Vagina (tissue), 2 donors: ENCODE results near the gene TBC1D22A. TPM values are rescaled to one million over a fixed set of nuclear protein-coding genes. Genes with fewer than 3 reads are reported as not detected.

Experiments used
- DNase-seq, 2 donors: peaks; one replicate each; pipeline ENCODE4 v3.0.0-alpha.2; 2017; ENCODE audit errors: extremely low spot score in 2 of 2
- H3K27ac ChIP-seq: fragments of 200-600 bp; sonication (generic); one replicate; pipeline ENCODE4 v1.5.1; 2019
- H3K27me3 ChIP-seq: fragments of 200-600 bp; sonication (generic); one replicate; pipeline ENCODE4 v1.5.1; 2019
- H3K36me3 ChIP-seq, 2 donors: fragments of 200-600 bp; sonication (generic); one replicate each; pipeline ENCODE4 v1.5.1; 2017 to 2019
- H3K4me1 ChIP-seq: fragments of 200-600 bp; sonication (generic); one replicate; pipeline ENCODE4 v1.5.1; 2019
- H3K4me3 ChIP-seq, 2 donors: fragments of 200-600 bp; sonication (generic); 1 replicate in 1 of 2; 2 replicates in 1 of 2; pipeline ENCODE4 v1.5.1; 2016 to 2019
- H3K9me3 ChIP-seq: fragments of 200-600 bp; sonication (generic); one replicate; pipeline ENCODE4 v1.5.1; 2019
- POLR2A ChIP-seq, 2 donors: fragments of 450-650 bp; IDR thresholded peaks; one replicate each; pipeline ENCODE4 v1.6.1; 2017; ENCODE audit warnings: antibody characterized with exemption in 2 of 2, mild to moderate bottlenecking in 2 of 2, moderate library complexity in 2 of 2
- POLR2AphosphoS5 ChIP-seq, 2 donors: sonication (generic); formaldehyde crosslinking; IDR thresholded peaks; one replicate each; pipeline ENCODE4 v1.9.0; 2017; ENCODE audit warnings: antibody characterized with exemption in 2 of 2, mild to moderate bottlenecking in 2 of 2, low read depth in 1 of 2; ENCODE audit not compliant: insufficient read depth in 1 of 2
- intact Hi-C: fragments of 100-400 bp; cut with DNase I; formaldehyde crosslinking; loops from one replicate; pipeline ENCODE4 v1.15.1; 2023
- total RNA-seq: library from RNA; depleted of rRNA; stranded (reverse); fragments of >200 nt; gene quantifications from one replicate; pipeline ENCODE4 v1.2.3, GENCODE V29; 2016
- TF ChIP-seq, protein P1 (sequence below), 3 experiments: fragments of 450-650 bp in 2 of 3; fragments of 200-600 bp in 1 of 3; sonication (generic) in 1 of 3; IDR thresholded peaks; one replicate each; pipeline ENCODE4 v1.5.1; 2017 to 2019; ENCODE audit warnings: antibody characterized with exemption in 3 of 3, mild to moderate bottlenecking in 2 of 3, moderate library complexity in 2 of 3

TBC1D22A gene
- total RNA-seq, 1 donor from 2014 or later, result 38.3 TPM

DNA sequence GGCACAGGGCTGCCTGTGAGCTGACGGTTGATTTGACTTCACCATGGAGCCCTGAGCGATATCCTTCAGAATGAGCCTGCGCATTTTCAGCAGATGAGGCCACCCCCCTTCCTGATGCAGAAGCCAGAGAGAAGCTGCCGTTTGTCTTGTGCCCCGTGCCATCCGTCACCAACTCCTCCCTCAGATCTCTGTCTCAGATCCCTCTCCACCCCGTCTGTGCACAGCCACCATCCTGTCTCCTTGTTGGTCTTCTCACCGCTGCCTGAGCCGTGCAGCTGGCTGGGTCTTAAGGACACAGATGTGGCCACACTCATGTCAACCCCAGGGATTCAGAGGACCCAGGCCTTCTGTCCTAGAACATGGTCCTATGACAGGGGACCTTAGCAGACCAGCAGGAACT lies 293.9 kb downstream of the TBC1D22A start:
- DNase-seq, result no peak
- intact Hi-C loops, result no loop called here
- Histone ChIP-seq H3K27ac (no peak overlapping the region), H3K27me3 (no peaks in the 10 kb centered on the region), H3K4me1 (no peaks in the 10 kb centered on the region), H3K4me3 (no peak overlapping the region), H3K36me3 (no peaks in the 10 kb centered on the region), H3K9me3 (no peaks in the 10 kb centered on the region)
- TF ChIP-seq, protein P1, sequence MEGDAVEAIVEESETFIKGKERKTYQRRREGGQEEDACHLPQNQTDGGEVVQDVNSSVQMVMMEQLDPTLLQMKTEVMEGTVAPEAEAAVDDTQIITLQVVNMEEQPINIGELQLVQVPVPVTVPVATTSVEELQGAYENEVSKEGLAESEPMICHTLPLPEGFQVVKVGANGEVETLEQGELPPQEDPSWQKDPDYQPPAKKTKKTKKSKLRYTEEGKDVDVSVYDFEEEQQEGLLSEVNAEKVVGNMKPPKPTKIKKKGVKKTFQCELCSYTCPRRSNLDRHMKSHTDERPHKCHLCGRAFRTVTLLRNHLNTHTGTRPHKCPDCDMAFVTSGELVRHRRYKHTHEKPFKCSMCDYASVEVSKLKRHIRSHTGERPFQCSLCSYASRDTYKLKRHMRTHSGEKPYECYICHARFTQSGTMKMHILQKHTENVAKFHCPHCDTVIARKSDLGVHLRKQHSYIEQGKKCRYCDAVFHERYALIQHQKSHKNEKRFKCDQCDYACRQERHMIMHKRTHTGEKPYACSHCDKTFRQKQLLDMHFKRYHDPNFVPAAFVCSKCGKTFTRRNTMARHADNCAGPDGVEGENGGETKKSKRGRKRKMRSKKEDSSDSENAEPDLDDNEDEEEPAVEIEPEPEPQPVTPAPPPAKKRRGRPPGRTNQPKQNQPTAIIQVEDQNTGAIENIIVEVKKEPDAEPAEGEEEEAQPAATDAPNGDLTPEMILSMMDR (IDR thresholded peaks at IDR 0.05), result no peak
- TF ChIP-seq POLR2AphosphoS5 (IDR thresholded peaks at IDR 0.05; ENCODE audit: insufficient read depth in 1 of 2, low read depth in 1 of 2) (no peak), POLR2A (IDR thresholded peaks at IDR 0.05) (no peak)

DNA sequence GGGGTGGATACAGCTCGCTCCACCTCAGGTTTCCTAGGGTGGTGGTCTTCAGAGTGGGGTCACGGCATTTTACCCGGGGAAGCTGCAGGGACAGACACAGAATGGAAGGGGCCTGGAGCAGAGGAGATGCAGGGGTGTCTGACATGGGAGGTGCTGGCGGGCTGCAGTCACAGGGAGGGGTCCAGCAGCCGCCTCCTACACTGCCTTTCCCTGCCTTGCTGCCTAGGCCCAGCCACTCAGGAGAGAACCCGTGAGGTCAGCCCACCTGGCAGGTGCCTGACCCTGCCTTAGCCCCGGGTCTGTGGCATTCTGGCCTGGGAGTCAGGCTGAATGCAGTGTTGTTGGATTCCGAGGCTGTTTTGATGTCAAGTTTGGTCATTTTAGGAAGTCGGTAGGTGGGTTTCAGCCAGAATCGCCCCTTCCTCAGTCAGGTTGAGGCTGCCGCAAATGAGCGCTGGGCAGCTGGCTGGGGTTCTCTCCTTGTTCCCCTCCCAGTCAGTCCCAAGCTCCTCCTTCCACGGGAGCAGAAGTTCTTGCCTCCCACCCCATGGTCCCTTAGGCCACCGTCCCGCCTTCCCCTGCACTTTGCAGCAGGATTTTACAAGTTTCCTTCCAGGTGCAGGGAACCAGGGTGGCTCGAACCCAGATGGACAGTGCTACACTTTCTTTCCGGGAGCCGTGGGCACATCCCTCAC lies 294.5 kb downstream of the TBC1D22A start:
- H3K4me1 ChIP-seq, result no peaks in the 10 kb centered on the region
- no peaks in the 10 kb centered on the region for H3K9me3 ChIP-seq
- TF ChIP-seq, protein P1 (IDR thresholded peaks at IDR 0.05), result no peak
- TF ChIP-seq POLR2A (IDR thresholded peaks at IDR 0.05), result no peak
- TF ChIP-seq POLR2AphosphoS5 (IDR thresholded peaks at IDR 0.05; ENCODE audit: insufficient read depth in 1 of 2, low read depth in 1 of 2), result no peak
- no peak overlapping the region for H3K27ac ChIP-seq
- no peak for DNase-seq
- H3K27me3 ChIP-seq, result no peaks in the 10 kb centered on the region
- no peaks in the 10 kb centered on the region for H3K36me3 ChIP-seq
- H3K4me3 ChIP-seq, result no peak overlapping the region
- intact Hi-C loops, result no loop called here

DNA sequence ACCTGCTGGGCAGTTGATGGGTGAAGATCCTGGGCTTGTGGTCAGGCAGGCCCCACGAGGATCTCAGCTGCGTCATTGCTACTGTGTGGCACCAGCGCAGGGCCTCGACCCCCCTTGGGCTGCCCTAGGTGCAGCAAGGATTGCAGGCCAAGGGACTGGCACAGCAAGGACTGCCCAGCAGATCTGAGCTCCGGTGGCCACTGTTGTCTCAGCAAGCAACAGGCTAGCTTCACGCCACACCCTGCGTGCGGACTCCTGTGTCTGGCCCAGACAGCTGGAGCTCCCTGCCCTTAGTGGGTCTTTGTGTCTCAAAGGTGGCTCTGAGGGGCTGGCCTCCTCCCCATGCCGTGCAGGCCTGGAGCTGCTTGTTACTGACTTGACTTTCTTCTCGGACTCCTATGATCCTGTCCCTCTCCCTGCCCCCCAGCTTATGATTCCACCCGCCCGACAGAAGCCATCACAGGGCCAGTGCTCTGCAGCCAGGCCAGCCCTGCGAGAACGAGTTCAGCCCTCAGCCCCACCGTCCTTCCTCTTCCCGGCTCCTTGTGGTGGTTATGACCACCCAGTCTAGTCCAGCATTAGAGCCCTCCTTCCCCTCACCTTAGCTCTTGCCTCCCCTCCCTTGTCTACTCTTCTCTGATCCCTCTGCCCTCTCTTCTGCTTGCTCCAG lies 295.6 kb downstream of the TBC1D22A start:
- H3K36me3 ChIP-seq, result no peaks in the 10 kb centered on the region
- intact Hi-C loops, result no loop called here
- H3K4me1 ChIP-seq, result no peaks in the 10 kb centered on the region
- no peaks in the 10 kb centered on the region for H3K27me3 ChIP-seq
- H3K27ac ChIP-seq, result no peak overlapping the region
- no peak overlapping the region for H3K4me3 ChIP-seq
- H3K9me3 ChIP-seq, result no peaks in the 10 kb centered on the region
- TF ChIP-seq POLR2A (IDR thresholded peaks at IDR 0.05), result no peak
- TF ChIP-seq POLR2AphosphoS5 (IDR thresholded peaks at IDR 0.05; ENCODE audit: insufficient read depth in 1 of 2, low read depth in 1 of 2), result no peak
- TF ChIP-seq, protein P1 (IDR thresholded peaks at IDR 0.05), result no peak
- DNase-seq, result no peak

- Histone ChIP-seq H3K36me3 (no peaks in the 10 kb centered on the region), H3K4me1 (no peaks in the 10 kb centered on the region), H3K9me3 (no peaks in the 10 kb centered on the region), H3K27ac (no peak overlapping the region), H3K27me3 (no peaks in the 10 kb centered on the region), H3K4me3 (no peak overlapping the region)
- intact Hi-C loops, result no loop called here
- DNase-seq, result no peak
- TF ChIP-seq POLR2AphosphoS5 (IDR thresholded peaks at IDR 0.05; ENCODE audit: insufficient read depth in 1 of 2, low read depth in 1 of 2) (no peak), POLR2A (IDR thresholded peaks at IDR 0.05) (no peak)
- TF ChIP-seq, protein P1 (IDR thresholded peaks at IDR 0.05), result no peak
These were observed 296.6 kb downstream of the TBC1D22A start for GRCh38 chr22:47059076-47059475.

DNA sequence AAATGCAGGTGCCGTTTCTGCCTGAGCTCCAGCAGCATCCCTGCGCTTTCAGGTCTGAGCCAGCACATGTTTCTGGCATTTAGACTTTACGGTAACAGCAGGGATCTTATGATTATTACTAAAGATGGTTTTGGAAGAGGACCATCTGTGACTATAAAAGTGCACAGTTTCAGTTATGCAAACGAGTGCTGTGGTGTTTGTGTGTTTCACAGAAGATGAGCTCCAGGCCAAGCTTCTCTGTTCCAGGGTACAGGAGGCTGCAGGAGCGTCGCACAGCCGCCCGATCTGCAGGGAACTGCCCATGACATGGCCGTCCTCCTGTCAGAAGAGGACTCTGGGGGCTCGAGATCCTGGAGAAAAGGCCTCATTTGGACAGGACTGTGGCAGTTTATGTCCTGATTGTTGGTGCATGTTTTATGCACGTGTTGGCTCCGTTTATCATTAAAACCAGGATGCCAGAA lies 297.3 kb downstream of the TBC1D22A start:
- Histone ChIP-seq H3K9me3 (no peaks in the 10 kb centered on the region), H3K4me3 (no peak overlapping the region), H3K4me1 (no peaks in the 10 kb centered on the region), H3K27ac (no peak overlapping the region), H3K27me3 (no peaks in the 10 kb centered on the region), H3K36me3 (no peaks in the 10 kb centered on the region)
- no peak for DNase-seq
- TF ChIP-seq POLR2AphosphoS5 (IDR thresholded peaks at IDR 0.05; ENCODE audit: insufficient read depth in 1 of 2, low read depth in 1 of 2) (no peak), POLR2A (IDR thresholded peaks at IDR 0.05) (no peak)
- TF ChIP-seq, protein P1 (IDR thresholded peaks at IDR 0.05), result no peak
- intact Hi-C loops, result no loop called here
